GM23248 (cell line): ENCODE results near the gene ZNF45. TPM values are rescaled to one million over a fixed set of nuclear protein-coding genes. Genes with fewer than 3 reads are reported as not detected.
A peak's percentile ranks its signal among the peaks of the same experiment; 100 is the strongest.

ENCODE experiments used
- DNase-seq: peaks from one replicate; pipeline ENCODE4 v3.0.0-alpha.2; 2015
- H2AFZ ChIP-seq: fragments of 200-600 bp; sonication (generic); 2 replicates; pipeline ENCODE4 v1.6.1; 2016; ENCODE audit warnings: antibody characterized with exemption
- H3F3A ChIP-seq: fragments of 200-600 bp; sonication (generic); 2 replicates; pipeline ENCODE4 v1.6.1; 2016; ENCODE audit warnings: mild to moderate bottlenecking, antibody characterized with exemption, mixed run types; ENCODE audit not compliant: insufficient read depth
- H3K27ac ChIP-seq: fragments of 200-600 bp; sonication (generic); 2 replicates; pipeline ENCODE4 v1.5.1; 2016; ENCODE audit warnings: mild to moderate bottlenecking
- H3K27me3 ChIP-seq: fragments of 200-600 bp; sonication (generic); replicated peaks from 2 replicates; pipeline ENCODE4 v1.6.1; 2016; ENCODE audit warnings: mild to moderate bottlenecking; ENCODE audit not compliant: insufficient read depth
- H3K36me3 ChIP-seq: fragments of 200-600 bp; sonication (generic); 2 replicates; pipeline ENCODE4 v1.6.1; 2016; ENCODE audit warnings: low read depth, mild to moderate bottlenecking
- H3K4me1 ChIP-seq: fragments of 200-600 bp; sonication (generic); 2 replicates; pipeline ENCODE4 v1.6.1; 2016; ENCODE audit warnings: mild to moderate bottlenecking; ENCODE audit not compliant: insufficient read depth
- H3K4me2 ChIP-seq: fragments of 200-600 bp; sonication (generic); one replicate; pipeline ENCODE4 v1.6.1; 2016; ENCODE audit warnings: mild to moderate bottlenecking; ENCODE audit not compliant: unreplicated experiment
- H3K4me3 ChIP-seq: fragments of 200-600 bp; sonication (generic); 2 replicates; pipeline ENCODE4 v1.5.1; 2016; ENCODE audit warnings: mild to moderate bottlenecking
- H3K79me2 ChIP-seq: fragments of 200-600 bp; sonication (generic); 2 replicates; pipeline ENCODE4 v1.6.1; 2016; ENCODE audit warnings: mild to moderate bottlenecking; ENCODE audit not compliant: insufficient read depth
- H3K9ac ChIP-seq: fragments of 200-600 bp; sonication (generic); 2 replicates; pipeline ENCODE4 v1.6.1; 2016; ENCODE audit warnings: mild to moderate bottlenecking
- H3K9me2 ChIP-seq: fragments of 200-600 bp; sonication (generic); 2 replicates; pipeline ENCODE4 v1.6.1; 2016; ENCODE audit warnings: mixed run types, mild to moderate bottlenecking, moderate library complexity; ENCODE audit not compliant: insufficient read depth
- H3K9me3 ChIP-seq: fragments of 200-600 bp; sonication (generic); one replicate; pipeline ENCODE4 v1.6.1; 2017; ENCODE audit warnings: low read depth
- H4K20me1 ChIP-seq: fragments of 200-600 bp; sonication (generic); 2 replicates; pipeline ENCODE4 v1.6.0; 2016; ENCODE audit not compliant: insufficient read depth
- EZH2 ChIP-seq: fragments of 200-600 bp; sonication (generic); IDR thresholded peaks from 2 replicates; pipeline ENCODE4 v1.6.1; 2018; ENCODE audit warnings: antibody characterized with exemption, mild to moderate bottlenecking; ENCODE audit not compliant: insufficient read depth, poor library complexity, severe bottlenecking
- EZH2phosphoT487 ChIP-seq: fragments of 200-600 bp; sonication (generic); IDR thresholded peaks from 2 replicates; pipeline ENCODE4 v1.6.1; 2018; ENCODE audit warnings: antibody characterized with exemption, moderate library complexity, mild to moderate bottlenecking, low read depth; ENCODE audit not compliant: insufficient read depth
- WGBS, 2 experiments: methylation state at CpG; one replicate each; pipeline ENCODE4 v1.1.6; 2015 to 2017; ENCODE audit warnings: low lambda C conversion rate in 2 of 2, low coverage in 1 of 2; ENCODE audit errors: missing lambda C conversion rate in 2 of 2; 5-methylcytosine and 5-hydroxymethylcytosine counted together
- in situ Hi-C: fragments of 300-500 bp; cut with MboI; formaldehyde crosslinking; loops from 2 replicates; pipeline ENCODE4 v1.15.0; 2020
- polyA plus RNA-seq: library from polyadenylated mRNA; unstranded; fragments of >200 nt; fragmentation: Nextera tagmentation; extraction: Ambion mirVana; gene quantifications from 2 replicates; pipeline ENCODE4 v1.2.1, GENCODE V29; 2016
- total RNA-seq: library from RNA; depleted of rRNA; stranded (reverse); fragments of >200 nt; shearing (Covaris generic); gene quantifications from 2 replicates; pipeline ENCODE4 v1.2.3, GENCODE V29; 2014

ZNF45 gene
- total and polyA plus RNA-seq, 2 experiments from 2014 or later: 7.7 to 8.9 TPM

DNA sequence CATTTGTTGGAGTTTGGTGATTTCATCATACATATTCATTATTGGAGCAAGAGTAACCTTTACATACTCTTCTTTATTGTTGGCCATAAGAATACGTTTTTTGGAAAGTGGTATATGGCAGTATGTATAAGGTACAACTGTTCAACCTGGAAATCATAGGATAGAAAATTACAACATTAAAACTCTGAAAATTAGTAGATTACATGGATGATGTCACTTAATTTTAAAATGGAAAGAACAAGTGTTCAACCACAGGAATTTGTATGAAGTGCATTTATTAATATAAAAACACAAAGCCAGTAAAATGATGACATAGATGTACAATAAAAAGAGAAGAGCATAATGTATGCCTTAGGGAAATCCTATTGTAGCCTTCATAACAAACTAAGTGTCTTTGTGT lies 41.6 kb upstream of the ZNF45 start:
- H3K4me1 ChIP-seq: no peaks in the 10 kb centered on the region
- DNase-seq: no peak
- no peaks in the 10 kb centered on the region for H3K79me2 ChIP-seq
- H2AFZ ChIP-seq: no peak overlapping the region
- H3F3A ChIP-seq: no peaks in the 10 kb centered on the region
- no peak overlapping the region for H3K4me3 ChIP-seq
- H3K9ac ChIP-seq: no peak overlapping the region
- H3K27me3 ChIP-seq: no peaks in the 10 kb centered on the region
- H3K4me2 ChIP-seq: no peak overlapping the region
- H3K36me3 ChIP-seq: no peaks in the 10 kb centered on the region; the same call in 1 of the 2 replicates
- WGBS, 2 experiments: 79 to 94% methylated on average over 1 of the region's 1 CpG
- H3K27ac ChIP-seq: no peak overlapping the region
- in situ Hi-C loops: no loop called here
- TF ChIP-seq EZH2 (no peak), EZH2phosphoT487 (no peak)
- peaks cover 4% of the 10 kb centered on the region for H3K9me3 ChIP-seq
- H3K9me2 ChIP-seq: no peaks in the 10 kb centered on the region
- H4K20me1 ChIP-seq: no peaks in the 10 kb centered on the region

DNA sequence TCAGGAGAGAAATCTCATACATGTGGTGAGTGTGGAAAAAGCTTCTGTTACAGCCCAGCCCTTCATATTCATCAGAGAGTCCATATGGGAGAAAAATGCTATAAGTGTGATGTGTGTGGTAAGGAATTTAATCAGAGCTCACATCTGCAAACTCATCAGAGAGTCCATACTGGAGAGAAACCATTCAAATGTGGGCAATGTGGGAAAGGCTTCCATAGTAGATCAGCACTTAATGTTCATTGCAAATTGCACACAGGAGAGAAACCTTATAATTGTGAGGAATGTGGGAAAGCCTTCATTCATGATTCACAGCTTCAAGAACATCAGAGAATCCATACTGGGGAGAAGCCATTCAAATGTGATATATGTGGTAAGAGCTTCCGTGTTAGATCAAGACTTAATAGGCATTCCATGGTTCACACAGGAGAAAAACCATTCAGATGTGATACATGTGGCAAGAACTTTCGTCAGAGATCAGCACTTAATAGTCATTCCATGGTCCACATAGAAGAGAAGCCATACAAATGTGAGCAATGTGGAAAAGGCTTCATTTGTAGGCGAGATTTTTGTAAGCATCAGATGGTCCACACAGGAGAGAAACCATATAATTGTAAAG lies 31.1 kb upstream of the ZNF45 start:
- Histone ChIP-seq H2AFZ (no peak overlapping the region), H3F3A (no peaks in the 10 kb centered on the region), H3K9me3 (peaks cover 7% of the 10 kb centered on the region), H4K20me1 (no peaks in the 10 kb centered on the region), H3K36me3 (peaks cover 71% of the 10 kb centered on the region), H3K27ac (no peak overlapping the region), H3K9me2 (no peaks in the 10 kb centered on the region), H3K79me2 (peaks cover 9% of the 10 kb centered on the region; the same call in 1 of the 2 replicates), H3K9ac (no peak overlapping the region), H3K4me3 (no peak overlapping the region), H3K27me3 (no peaks in the 10 kb centered on the region), H3K4me1 (no peaks in the 10 kb centered on the region), H3K4me2 (no peak overlapping the region)
- TF ChIP-seq EZH2 (no peak), EZH2phosphoT487 (no peak)
- DNase-seq: peak; percentile 4
- 91 to 93% methylated on average over 3 of the region's 3 CpGs for WGBS, 2 experiments
- in situ Hi-C loops: no loop called here

DNA sequence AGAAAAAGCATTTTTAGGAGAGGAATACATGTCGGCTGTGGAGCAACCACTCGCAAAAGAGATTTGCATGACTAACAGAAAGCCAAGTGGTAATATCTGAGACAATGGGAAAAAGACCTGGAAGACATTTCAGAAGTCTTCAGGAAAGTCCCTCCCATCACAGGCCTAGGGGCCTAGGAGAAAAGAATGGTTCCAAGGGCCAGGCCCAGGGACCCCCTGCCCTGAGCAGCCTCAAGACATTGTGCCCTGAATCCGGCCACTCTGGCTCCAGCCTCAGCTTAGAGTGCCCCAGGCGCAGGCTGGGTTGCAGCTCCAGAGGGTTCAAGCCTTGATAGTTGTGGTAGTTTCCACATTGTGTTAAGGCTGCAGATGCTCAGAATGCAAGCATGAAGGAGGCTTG lies 25.3 kb upstream of the ZNF45 start:
- 68 to 69% methylated on average over 4 of the region's 4 CpGs for WGBS, 2 experiments
- TF ChIP-seq EZH2 (no peak), EZH2phosphoT487 (no peak)
- no peak overlapping the region for H3K4me3 ChIP-seq
- no peaks in the 10 kb centered on the region for H4K20me1 ChIP-seq
- no peaks in the 10 kb centered on the region for H3K9me3 ChIP-seq
- peaks cover 17% of the 10 kb centered on the region for H3F3A ChIP-seq
- H3K9me2 ChIP-seq: no peaks in the 10 kb centered on the region
- peaks cover 20% of the 10 kb centered on the region for H3K36me3 ChIP-seq
- no peaks in the 10 kb centered on the region for H3K27me3 ChIP-seq
- H3K9ac ChIP-seq: no peak overlapping the region
- no peak overlapping the region for H2AFZ ChIP-seq
- H3K27ac ChIP-seq: no peak overlapping the region
- peaks cover 12% of the 10 kb centered on the region for H3K4me1 ChIP-seq
- in situ Hi-C loops: no loop called here
- no peak for DNase-seq
- H3K4me2 ChIP-seq: no peak overlapping the region
- H3K79me2 ChIP-seq: peaks cover 29% of the 10 kb centered on the region; the same call in 1 of the 2 replicates

DNA sequence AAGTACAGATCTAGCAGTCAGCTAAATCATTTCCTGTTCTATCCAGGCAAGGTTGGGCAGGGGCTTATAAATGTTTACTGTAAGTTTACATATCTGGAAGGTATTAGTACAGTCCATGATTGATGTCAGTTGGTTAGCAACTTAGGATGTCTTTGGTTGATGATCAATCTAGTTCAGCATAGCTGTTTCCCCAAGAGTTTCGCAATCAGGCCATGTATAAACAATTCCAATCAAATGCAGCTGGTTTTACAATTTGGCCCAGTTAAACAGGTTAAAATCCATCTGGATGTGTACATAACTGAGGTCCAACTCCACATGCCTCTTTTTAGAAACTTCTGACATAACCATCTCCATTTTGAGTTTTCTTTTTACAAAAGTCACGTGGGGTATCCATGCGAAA lies 22.8 kb upstream of the ZNF45 start:
- H3K4me2 ChIP-seq: peak overlapping the region; percentile 33

More for the DNA sequence above, 22.8 kb upstream of the ZNF45 start:
- H3K36me3 ChIP-seq: no peaks in the 10 kb centered on the region
- in situ Hi-C loops: no loop called here
- H3K79me2 ChIP-seq: peaks cover 29% of the 10 kb centered on the region; the same call in 1 of the 2 replicates
- H2AFZ ChIP-seq: no peak overlapping the region
- H4K20me1 ChIP-seq: no peaks in the 10 kb centered on the region
- H3F3A ChIP-seq: peaks cover 17% of the 10 kb centered on the region
- no peak overlapping the region for H3K27ac ChIP-seq
- H3K4me1 ChIP-seq: peaks cover 12% of the 10 kb centered on the region
- peak; percentile 85 for DNase-seq
- no peak for TF ChIP-seq EZH2
- TF ChIP-seq EZH2phosphoT487: no peak
- no peak overlapping the region for H3K9ac ChIP-seq
- no peak overlapping the region for H3K4me3 ChIP-seq
- no peaks in the 10 kb centered on the region for H3K27me3 ChIP-seq
- H3K9me3 ChIP-seq: no peaks in the 10 kb centered on the region
- WGBS, 2 experiments: 95% methylated on average over 3 of the region's 3 CpGs
- no peaks in the 10 kb centered on the region for H3K9me2 ChIP-seq
